ENCODE data around the gene CACNA1I. TPM values are rescaled to one million over a fixed set of nuclear protein-coding genes. Genes with fewer than 3 reads are reported as not detected.

The CACNA1I gene
- total and polyA plus RNA-seq, 7 donors: 0.01 to 0.14 (median 0.04) TPM; not detected in 2

GRCh38 chr22:39710380-39711150 is 140.0 kb downstream of the CACNA1I start:
- no peaks in the 10 kb centered on the region for H3K36me3 ChIP-seq (ENCODE audit: insufficient read depth in 1 of 2, low read depth in 1 of 2)
- intact Hi-C loops (cut with DNase I): no loop called here
- ATAC-seq: peak in 2 of 4 donors; percentile 40 to 67
- WGBS, 3 donors: 25 to 39% (median 25%) methylated on average over 15 of the region's 15 CpGs
- H3K4me1 ChIP-seq: no peaks in the 10 kb centered on the region
- H3K4me3 ChIP-seq: no peak overlapping the region
- no peak overlapping the region for H3K27ac ChIP-seq
- no peak for DNase-seq
- no peaks in the 10 kb centered on the region for H3K9me3 ChIP-seq
- peaks cover 0 to 9% (median 0%) of the 10 kb centered on the region in 3 donors for H3K27me3 ChIP-seq (ENCODE audit: insufficient read depth in 3 of 3, low read length in 2 of 3)
- TF ChIP-seq CTCF (IDR thresholded peaks at IDR 0.05): no peak

DNA sequence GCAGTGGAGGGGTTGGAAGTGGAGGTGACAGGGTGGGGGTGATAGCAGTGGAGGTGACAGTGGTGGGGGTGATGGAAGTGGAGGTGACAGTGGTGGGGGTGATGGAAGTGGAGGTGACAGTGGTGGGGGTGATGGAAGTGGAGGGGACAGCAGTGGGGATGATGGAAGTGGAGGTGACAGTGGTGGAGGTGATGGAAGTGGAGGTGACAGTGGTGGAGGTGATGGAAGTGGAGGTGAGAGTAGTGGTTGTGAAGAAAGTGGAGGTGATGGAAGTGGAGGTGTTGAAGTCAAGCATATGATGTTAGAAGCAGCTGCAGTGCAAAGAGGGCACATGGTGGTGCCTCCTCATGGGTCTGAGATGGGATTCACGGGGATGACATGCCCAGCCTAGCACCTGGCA is 141.5 kb downstream of the CACNA1I start:
- WGBS, 3 donors: 39 to 72% (median 65%) methylated on average over 1 of the region's 1 CpG
- Histone ChIP-seq H3K36me3 (ENCODE audit: insufficient read depth in 1 of 2, low read depth in 1 of 2) (no peaks in the 10 kb centered on the region), H3K9me3 (no peaks in the 10 kb centered on the region), H3K27ac (no peak overlapping the region), H3K27me3 (ENCODE audit: insufficient read depth in 3 of 3, low read length in 2 of 3) (peaks cover 0 to 9% (median 0%) of the 10 kb centered on the region in 3 donors), H3K4me3 (no peak overlapping the region), H3K4me1 (no peaks in the 10 kb centered on the region)
- TF ChIP-seq CTCF (IDR thresholded peaks at IDR 0.05): no peak
- intact Hi-C loops (cut with DNase I): no loop called here
- ATAC-seq (no peak), DNase-seq (no peak)

- no peak for ATAC-seq
- intact Hi-C loops (cut with DNase I): no loop called here
- Histone ChIP-seq H3K27me3 (ENCODE audit: insufficient read depth in 3 of 3, low read length in 2 of 3) (peaks cover 0 to 9% (median 0%) of the 10 kb centered on the region in 3 donors), H3K36me3 (ENCODE audit: insufficient read depth in 1 of 2, low read depth in 1 of 2) (no peaks in the 10 kb centered on the region), H3K4me1 (no peaks in the 10 kb centered on the region), H3K4me3 (no peak overlapping the region), H3K27ac (no peak overlapping the region), H3K9me3 (no peaks in the 10 kb centered on the region)
- no peak for TF ChIP-seq CTCF (IDR thresholded peaks at IDR 0.05)
- DNase-seq: no peak
- 69 to 76% (median 71%) methylated on average over 18 of the region's 18 CpGs for WGBS, 3 donors
Observed at GRCh38 chr22:39712751-39713525, 142.4 kb downstream of the CACNA1I start.

DNA sequence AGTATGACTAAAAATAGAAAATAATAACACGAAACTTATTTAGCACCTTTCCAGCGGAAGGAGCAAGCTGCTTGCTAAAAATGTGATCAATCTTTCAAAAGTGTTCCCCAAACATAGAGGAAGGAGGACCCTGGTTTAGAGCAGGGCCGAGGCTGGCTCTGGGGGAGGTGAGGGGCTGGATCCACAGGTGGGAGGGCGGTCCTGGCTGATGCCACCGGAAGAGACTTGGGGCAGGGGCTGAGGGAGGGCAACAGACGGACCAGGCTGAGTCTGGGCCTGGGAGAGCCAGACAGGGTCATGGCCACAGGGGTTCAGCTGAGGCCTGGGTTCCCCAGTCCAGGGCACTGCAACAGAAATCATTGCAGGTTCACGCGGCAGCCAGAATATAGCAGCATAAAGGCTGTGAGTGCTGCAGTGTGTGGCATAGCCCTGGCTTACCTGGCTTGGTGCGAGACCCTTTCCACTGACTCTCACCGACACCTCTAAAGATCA is 143.3 kb downstream of the CACNA1I start:
- Histone ChIP-seq H3K4me1 (no peaks in the 10 kb centered on the region), H3K4me3 (no peak overlapping the region), H3K9me3 (no peaks in the 10 kb centered on the region), H3K36me3 (ENCODE audit: insufficient read depth in 1 of 2, low read depth in 1 of 2) (no peaks in the 10 kb centered on the region), H3K27me3 (ENCODE audit: insufficient read depth in 3 of 3, low read length in 2 of 3) (peaks cover 0 to 9% (median 0%) of the 10 kb centered on the region in 3 donors), H3K27ac (no peak overlapping the region)
- intact Hi-C loops (cut with DNase I): no loop called here
- DNase-seq (no peak), ATAC-seq (no peak)
- no peak for TF ChIP-seq CTCF (IDR thresholded peaks at IDR 0.05)
- WGBS, 3 donors: 89 to 94% (median 90%) methylated on average over 10 of the region's 10 CpGs

Measured in psoas muscle (tissue), 8 donors.